AG10803 (cell line): ENCODE results near the gene MEFV.

Experiments
- DNase-seq: peaks from one replicate; pipeline ENCODE4 v3.0.0; 2010; ENCODE audit warnings: low read depth
- H3K4me3 ChIP-seq: 2 replicates; pipeline ENCODE4 v1.5.1; 2011; ENCODE audit warnings: mild to moderate bottlenecking, low read length, control low read depth
- CTCF ChIP-seq: conservative IDR thresholded peaks from 2 replicates; pipeline ENCODE4 v1.5.1; 2011; ENCODE audit warnings: mild to moderate bottlenecking, low read length, control low read depth, inconsistent platforms

Gene MEFV

DNA sequence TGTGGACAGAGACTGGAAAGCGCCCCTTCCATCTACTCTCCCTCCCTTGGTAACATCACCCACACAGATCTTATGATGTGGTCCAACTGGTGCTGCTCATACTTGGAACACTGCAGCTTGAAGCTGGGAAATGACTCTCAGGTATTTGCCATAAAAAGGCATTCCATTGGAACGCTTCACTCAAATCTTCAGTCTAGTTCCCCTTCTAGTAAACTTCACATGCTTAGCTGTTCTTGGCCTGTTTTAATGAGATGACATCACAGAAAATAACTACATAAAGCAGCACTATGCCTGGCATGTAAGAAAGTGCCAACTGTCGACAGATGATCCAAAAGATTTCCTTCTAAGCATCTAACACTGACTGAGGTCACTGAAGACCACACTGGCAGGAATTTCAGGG is 36.2 kb upstream of the MEFV start:
- DNase-seq = peak; percentile 67

DNA sequence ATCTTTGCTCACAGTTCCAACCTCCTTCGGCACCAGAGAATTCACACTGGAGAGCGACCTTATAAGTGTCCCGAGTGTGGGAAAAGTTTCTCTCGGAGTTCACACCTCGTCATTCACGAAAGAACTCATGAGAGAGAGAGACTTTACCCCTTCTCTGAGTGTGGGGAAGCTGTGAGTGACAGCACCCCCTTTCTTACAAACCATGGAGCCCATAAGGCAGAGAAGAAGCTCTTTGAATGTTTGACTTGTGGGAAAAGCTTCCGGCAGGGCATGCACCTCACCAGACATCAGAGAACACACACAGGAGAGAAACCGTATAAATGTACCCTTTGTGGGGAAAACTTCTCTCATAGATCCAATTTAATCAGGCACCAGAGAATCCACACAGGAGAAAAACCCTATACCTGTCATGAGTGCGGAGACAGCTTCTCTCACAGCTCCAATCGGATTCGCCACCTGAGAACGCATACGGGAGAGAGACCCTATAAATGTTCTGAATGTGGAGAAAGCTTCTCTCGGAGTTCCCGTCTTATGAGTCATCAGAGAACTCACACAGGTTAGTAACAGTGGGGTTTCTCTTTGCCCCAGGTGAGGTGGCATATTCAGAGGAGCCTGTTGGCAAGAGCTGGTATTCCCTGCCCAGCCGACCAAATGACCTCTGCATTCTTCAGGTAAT is 33.7 kb upstream of the MEFV start:
- TF ChIP-seq CTCF = no peak
- no peak overlapping the region for H3K4me3 ChIP-seq
- no peak for DNase-seq

More for the DNA sequence above, 36.2 kb upstream of the MEFV start:
- TF ChIP-seq CTCF = no peak
- no peak overlapping the region for H3K4me3 ChIP-seq

DNA sequence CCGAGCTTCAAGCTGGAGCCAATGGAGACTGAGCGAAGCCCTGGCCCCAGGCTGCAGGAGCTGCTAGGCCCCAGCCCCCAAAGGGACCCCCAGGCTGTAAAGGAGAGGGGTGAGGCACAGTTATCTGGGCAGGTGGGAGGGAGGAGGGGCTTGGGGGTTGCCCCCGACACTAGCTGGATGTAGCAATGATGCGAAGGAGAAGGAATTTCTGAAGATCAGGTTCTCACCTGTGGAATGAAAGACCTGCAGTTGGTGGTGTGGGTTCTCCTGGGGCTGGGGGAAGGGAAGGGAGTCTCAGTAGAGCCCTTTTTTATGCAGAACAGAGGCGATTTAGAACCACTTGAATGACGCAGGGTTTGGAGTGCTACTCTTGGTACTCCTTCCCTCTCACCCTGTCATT is 28.7 kb upstream of the MEFV start:
- peak overlapping the region; percentile 97 for H3K4me3 ChIP-seq
- DNase-seq = no peak

DNA sequence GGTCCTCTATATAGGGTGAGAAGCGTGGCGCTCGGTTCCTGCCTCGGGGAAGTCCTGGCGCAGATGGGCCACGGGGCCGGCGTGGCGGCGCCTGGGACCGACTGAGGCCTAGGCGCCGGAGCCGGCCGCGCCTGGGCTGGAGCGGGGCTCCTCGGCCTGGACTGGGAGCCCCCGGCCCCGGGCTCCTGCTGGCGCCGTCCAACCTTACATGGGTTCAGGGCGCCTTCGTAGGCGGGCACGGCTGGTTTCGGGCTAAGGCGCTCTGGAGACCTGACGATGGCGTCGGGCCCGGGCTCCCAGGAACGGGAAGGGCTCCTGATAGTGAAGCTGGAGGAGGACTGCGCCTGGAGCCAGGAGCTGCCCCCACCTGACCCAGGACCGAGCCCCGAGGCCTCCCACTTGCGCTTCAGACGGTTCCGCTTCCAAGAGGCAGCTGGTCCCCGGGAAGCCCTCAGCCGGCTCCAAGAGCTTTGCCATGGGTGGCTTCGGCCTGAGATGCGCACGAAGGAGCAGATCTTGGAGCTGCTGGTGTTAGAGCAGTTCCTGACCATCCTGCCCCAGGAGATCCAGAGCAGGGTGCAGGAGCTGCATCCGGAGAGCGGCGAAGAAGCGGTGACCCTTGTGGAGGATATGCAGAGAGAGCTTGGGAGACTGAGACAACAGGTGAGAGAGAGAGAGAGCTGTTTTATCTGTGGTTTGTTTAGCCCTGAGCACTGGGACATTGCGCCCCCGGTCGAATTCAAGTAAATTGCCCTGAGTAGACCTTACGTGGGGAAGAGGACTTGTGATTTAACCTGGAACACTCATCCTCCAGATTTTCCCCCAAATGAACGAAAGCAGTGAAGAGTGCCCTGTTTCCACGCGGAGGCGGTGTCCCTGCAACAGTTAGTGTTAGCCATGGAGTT is 27.4 kb upstream of the MEFV start:
- H3K4me3 ChIP-seq = peak overlapping the region; percentile 97
- no peak for DNase-seq
- TF ChIP-seq CTCF = no peak

More for the DNA sequence above, 28.7 kb upstream of the MEFV start:
- TF ChIP-seq CTCF = no peak

- H3K4me3 ChIP-seq = peak within 1 kb of the TSS; percentile 97
- no peak for TF ChIP-seq CTCF
- peak; percentile 98 for DNase-seq
These were observed 26.5 kb upstream of the MEFV start, which contains the start of gene ZNF263 for GRCh38 chr16:3282730-3283542. TSS of gene ZNF263 (plus strand) at chr16:3283491. CDS start at chr16:3283819, 328 bp downstream.

DNA sequence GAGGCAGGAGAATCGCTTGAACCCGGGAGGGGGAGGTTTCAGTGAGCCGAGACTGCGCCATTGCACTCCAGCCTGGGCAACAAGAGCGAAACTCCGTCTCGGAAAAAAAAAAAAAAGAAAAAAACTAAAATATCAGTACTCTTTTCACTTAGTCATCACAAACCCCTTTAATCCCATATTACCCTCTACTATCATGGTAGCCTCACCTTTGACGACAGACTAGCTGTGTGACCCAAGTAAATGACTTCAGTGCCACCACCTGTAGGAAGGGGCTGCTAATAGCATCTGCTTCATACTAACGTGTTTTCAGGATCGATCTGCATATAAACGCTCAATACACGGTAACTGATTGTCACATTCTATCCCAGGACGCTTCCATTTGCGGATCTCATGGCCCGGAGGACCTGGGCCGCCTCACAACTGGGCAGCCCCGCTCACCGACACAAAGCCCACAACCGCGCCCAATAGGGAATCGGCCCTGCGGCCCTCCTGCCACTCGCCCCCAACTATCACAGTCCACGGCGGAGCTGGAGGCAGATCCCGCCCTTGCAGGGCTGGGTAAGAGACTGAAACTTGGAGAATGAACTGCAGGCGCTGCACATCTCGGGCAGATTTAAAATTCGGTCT is 25.8 kb upstream of the MEFV start:
- peak overlapping the region; percentile 97 for H3K4me3 ChIP-seq
- no peak for DNase-seq
- TF ChIP-seq CTCF = no peak
